SH-SY5Y (cell line): ENCODE data around the gene CYB5RL.

Source experiments
- GATA2 ChIP-seq: IDR thresholded peaks from 2 replicates; pipeline ENCODE4 v1.6.1; 2011; ENCODE audit warnings: mild to moderate bottlenecking, low read depth, low read length
- GATA3 ChIP-seq: IDR thresholded peaks from 2 replicates; pipeline ENCODE4 v1.6.1; 2011; ENCODE audit warnings: low read depth, mild to moderate bottlenecking, low read length, moderate library complexity

- TF ChIP-seq GATA2 (no peak), GATA3 (no peak)
Measured at GRCh38 chr1:54222711-54223110, 22.9 kb upstream of the CYB5RL start.
